Non-pigmented ciliary epithelial cell (primary cell): Measurements from ENCODE around the gene SHISA4.
"Not testable (repeated sequence)": the region's sequence is repeated elsewhere in the genome, so short reads cannot be mapped to it uniquely, and the experiment has no call there.

Experiments used
- DNase-seq: peaks from one replicate; pipeline ENCODE4 v3.0.0-alpha.2; 2010; ENCODE audit warnings: low read depth

SHISA4 gene, protein sequence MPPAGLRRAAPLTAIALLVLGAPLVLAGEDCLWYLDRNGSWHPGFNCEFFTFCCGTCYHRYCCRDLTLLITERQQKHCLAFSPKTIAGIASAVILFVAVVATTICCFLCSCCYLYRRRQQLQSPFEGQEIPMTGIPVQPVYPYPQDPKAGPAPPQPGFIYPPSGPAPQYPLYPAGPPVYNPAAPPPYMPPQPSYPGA

DNA sequence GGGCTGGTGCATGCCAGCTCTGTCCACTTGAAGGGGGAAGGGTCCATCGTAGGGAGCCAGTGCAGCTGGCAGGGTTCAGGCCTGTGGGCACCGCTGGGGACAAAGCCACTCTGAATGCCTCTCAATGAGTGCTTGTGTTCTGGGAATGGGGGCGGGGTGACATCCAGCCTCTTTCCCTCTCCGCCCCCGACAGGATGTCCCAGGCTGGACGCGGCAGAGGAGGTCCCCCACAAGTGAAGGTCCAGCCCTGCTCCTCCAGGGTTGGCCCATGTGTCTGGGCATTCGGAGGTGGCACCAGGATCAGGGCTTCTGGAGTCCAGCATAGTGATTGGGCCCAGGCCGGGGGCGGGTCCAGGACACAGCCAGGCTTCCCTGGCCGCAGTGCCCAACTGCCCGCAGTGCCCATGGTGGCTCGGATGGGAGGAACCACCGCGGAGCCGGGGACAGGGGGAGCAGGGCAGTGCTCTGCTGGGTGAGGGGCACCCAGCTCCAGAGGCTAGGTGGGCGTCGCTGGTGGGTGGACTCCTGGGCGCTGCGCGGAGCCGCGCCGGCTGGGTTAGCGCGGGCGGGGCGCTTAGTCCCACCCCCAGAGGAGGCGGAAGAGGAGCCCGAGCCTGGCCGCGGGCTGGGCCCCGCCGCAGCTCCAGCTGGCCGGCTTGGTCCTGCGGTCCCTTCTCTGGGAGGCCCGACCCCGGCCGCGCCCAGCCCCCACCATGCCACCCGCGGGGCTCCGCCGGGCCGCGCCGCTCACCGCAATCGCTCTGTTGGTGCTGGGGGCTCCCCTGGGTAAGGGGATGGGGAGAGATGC, at the start of gene SHISA4:
Gene SHISA4 (plus strand): TSS at position 617 of the 808 bp plus-strand sequence. CDS start 97 bp downstream, at position 714.
- no peak for DNase-seq

DNA sequence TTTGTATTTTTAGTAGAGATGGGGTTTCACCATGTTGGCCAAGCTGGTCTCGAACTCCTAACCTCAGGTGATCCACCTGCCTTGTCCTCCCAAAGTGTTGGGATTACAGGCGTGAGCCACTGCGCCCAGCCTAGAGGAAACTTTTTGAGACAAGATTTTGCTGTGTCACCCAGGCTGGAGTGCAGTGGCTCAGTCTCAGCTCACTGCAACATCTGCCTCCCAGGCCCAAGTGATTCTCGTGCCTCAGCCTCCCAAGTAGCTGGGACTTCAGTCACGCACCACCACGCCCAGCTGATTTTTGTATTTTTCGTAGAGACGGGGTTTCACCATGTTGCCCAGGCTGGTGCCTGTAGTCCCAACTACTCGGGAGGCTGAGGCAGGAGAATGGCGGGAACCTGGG, 49.6 kb upstream of the SHISA4 start:
- not testable (repeated sequence) for DNase-seq

- DNase-seq: no peak
These were observed 48.6 kb upstream of the SHISA4 start for GRCh38 chr1:201840055-201840454.

DNA sequence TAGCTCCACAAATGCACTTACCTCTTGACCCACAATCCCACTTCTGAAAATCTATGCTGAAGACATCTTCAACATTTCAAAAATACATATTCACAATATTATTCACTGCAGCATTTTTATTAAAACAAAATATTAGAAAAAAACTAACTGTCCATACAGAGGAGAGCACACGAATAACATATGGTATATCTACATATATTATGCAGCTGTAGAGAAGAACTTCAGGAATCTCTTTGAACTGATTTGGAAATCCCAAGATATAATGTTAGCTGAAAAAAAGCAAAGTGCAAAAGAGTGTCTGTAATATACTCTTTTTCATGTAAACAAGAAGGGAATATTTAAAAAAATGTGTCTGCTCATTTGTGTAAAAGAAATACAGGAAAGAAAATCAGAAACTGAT, 48.2 kb upstream of the SHISA4 start:
- DNase-seq: no peak

DNA sequence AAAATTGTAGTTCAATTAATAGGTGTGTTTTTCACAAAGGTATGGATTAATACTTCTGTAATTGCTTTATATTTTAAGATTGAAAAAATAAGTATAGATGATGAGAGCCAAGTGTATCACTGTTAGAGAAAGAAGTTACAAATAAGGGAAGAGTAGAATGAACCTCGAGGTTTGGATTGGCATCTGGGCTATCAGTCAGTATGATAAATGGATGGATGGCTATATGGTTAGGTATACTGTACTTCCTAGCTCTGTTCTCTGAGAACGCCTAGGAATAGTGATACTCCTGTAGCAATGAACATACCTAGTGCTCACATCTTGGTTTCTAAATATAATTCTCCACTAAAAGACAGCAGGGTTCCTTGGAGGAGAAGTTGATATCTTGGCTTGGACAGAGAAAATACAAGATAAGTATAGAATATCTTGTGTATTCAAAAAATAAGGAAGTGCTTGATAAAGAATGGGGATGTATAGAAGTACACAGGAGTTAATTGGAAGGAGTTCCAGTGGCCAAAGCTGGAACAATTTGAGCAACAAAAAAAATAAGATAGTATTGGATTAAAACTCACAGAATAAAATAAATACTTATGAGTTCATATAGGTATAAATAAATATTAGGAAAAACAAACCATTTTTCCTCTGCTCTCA, 47.3 kb upstream of the SHISA4 start:
- DNase-seq: no peak

DNA sequence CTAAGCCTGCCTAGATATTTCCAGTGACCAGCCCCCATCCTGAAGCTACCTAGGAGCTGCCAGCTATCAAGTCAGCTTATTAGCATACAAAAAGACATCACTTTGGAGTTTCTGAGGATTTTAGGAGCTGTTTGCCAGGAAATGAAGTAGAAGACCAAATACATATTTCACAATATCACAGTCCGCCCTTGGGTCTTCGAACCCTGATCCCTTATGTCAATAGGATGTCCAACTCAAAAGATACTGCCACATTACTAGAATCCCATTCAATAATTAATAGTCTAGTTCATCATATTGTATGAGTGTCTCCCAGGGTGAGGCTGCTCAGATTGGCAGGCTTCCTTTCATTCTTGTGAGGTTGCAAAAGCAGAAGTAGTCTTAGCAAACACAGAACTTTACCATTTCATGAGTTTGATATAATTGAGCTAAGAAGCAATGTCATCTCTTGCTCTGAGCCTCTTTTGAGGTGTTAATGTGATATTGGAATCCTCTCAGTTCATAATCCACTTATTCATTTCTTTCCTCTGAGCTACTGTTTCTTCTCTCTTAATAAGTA, 46.1 kb upstream of the SHISA4 start:
- no peak for DNase-seq

DNA sequence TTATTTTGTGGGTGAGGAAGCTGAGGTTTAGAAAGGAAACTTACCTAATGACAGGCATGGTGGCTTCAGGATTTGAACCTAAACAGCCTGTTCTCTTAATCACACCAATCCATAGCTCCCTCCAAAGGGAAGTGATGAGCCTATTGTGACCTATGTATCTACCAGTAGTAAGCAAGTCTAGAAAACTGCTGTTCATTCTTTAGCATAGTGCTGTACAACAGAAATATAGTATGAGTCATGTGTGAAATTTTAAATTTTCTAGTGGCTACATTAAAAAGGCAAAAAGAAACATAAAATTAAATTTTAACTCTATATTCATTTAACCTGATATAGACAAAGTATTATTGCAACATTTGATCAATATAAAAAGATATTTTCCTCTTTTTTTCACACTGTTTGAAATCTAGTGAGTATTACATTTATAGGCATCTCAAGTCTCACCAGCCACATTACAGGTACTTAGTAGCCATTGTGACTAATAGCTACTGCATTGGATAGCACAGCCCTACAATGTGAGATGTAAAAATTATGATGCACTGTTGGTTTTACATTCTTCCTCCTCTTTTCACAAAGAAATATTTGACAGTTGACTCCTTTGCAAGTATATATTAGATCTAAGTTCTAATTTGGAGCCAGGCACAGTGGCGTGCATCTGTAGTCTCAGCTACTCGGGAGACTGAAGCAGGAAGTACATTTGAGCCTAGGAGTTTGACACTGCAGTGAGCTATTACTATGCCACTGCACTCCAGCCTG, 43.2 kb upstream of the SHISA4 start:
- no peak for DNase-seq

- no peak for DNase-seq
These were observed 41.5 kb upstream of the SHISA4 start for GRCh38 chr1:201847150-201847549.

DNA sequence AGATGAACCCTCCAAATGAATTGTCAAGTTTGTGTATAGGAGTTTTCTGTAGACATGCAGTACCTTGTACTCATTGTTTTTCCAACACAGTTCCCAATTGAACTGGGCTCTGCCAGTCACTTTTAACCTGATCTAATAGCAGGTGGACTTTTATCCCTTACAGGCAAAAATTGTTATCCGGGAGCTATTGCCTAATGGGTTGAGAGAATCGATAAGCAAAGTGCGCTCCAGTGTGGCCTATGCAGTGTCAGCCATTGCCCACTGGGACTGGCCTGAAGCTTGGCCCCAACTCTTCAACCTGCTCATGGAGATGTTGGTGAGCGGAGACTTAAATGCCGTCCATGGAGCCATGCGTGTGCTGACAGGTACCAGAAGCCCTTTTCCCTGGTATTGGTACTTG, 40.5 kb upstream of the SHISA4 start:
- DNase-seq: no peak

DNA sequence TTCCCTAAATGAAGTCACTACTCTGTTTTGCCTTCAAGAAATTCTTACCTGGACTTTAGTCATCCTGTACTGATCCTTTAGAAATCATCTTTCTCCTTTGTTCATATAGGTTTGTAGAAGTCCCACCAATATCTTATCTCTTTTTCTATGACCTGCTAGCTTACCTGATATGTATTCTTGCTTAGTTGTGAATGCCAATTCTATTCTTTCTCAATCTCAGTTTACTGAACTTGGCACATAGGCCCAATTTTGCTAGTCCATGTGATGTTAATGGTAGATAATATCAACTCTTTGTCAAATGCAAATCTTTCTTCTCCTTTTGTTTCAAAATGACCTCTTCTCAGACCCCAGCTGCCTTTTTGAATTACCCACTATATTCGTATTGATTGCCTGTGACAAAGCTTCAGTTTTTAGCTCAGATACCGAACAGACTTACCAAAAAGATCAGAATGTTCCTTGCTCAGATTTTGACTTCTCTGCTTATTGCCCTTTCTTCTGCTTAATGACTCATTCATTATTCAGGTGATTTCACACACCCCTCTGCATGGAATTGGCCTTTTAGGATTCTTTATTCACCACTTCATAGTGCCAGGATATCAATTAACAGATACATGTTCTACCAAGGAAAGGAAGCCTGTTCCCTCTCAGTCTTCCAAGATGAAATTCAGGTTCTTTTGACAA, 39.2 kb upstream of the SHISA4 start:
- no peak for DNase-seq

DNA sequence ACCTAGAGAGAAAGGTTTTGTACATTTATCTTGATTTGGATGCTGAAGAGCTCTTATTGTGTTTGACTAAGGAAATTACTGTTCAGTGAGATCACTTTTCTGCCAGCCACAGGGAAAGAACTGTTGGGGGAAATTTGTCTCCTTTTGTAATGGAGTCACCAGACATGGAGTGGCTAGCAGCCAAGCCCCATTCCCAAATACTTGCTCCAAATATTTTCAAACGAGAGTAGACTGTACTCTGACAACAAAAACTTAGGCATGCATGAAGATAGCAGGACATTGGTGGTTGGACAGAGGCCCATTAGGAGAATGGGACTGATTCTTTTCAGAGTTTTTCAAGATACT, 38.7 kb upstream of the SHISA4 start:
- peak; percentile 74 for DNase-seq

GRCh38 chr1:201851949-201852348, 36.7 kb upstream of the SHISA4 start:
- DNase-seq: no peak

GRCh38 chr1:201856722-201857121, 32.0 kb upstream of the SHISA4 start:
- not testable (repeated sequence) for DNase-seq

DNA sequence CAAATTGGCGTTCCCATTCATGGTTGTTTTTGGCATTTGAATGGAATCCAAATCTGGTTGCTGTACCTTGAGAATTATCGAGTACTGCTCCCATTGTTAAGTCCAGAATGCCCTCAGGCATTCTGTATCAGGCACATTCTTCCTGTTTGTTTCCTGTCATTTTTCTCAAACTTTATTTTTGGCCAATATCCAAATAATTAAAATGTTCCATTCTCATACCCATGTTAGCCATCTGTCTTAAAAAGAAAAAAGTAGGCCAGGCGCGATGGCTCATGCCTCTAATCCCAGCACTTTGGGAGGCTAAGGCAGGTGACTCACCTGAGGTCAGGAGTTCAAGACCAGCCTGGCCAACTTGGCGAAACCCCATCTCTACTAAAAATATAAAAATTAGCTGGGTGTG, 29.3 kb upstream of the SHISA4 start:
- DNase-seq: no peak

DNA sequence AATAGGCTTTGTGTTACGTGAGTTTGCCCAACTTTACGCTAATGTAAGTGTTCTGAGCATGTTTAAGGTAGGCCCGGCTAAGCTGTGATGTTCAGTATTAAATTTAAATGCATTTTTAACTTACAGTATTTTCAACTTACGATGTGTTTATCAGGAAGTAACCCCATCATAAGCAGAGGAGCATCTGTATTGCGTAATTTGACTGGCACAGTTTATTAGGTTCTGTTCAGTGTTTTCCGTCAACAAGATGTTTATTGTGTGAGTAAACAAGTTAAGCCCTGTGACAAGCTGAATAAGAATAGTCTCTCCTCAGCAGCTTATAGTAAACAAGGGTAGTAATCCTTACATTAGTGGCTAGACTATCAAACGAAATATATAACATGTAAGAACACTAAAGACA, 27.2 kb upstream of the SHISA4 start:
- DNase-seq: no peak

GRCh38 chr1:201870397-201870796, 18.3 kb upstream of the SHISA4 start:
- DNase-seq: no peak

DNA sequence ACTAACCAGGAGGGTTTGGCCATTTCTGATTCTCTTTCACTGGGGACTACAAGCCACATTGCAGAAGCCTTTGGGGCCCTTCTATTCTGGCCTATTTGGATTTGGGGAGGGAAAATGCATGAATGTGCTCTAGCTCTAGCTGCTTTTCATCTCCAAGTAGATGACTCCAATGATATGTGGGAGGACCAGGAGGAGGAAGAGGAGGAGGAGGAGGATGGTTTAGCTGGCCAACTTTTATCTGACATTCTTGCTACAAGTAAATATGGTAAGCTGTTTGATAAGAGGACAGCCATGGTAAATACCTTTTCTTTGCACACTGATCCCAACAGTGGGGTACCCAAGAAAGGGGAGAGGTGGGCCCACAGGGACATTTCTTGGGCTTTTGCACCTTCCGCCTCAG, 14.0 kb upstream of the SHISA4 start:
- no peak for DNase-seq

DNA sequence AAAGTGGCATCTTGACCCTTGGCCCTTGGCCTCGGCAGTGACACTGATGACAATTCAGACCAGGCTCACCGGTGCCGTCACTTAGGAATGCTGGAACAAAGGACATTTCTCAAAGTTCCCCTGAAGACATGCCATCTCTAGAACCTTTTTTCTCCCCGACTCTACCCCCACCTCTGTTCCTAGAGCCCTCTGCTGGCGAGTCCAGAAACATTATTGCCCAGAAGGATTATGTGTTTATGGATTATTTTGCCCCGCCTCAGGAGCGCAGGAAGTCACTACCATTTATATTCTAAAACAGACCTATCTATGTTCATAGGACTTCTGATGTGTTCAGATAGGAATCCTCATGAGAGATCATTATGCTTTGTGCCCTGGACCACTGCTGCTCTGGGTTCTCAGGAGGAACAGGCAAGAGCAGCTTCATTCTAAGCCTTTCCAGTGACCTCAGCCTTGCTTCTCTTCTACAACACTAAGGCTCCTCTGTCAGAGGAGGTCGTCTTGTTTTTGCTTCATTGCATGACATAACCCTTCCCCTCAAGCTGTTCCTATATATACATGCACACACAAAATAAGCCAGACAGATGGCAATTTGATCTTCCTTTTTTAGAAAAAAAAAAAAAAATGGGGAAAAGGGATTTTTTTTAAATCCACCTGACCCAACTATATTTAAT, 12.4 kb upstream of the SHISA4 start:
- no peak for DNase-seq

DNA sequence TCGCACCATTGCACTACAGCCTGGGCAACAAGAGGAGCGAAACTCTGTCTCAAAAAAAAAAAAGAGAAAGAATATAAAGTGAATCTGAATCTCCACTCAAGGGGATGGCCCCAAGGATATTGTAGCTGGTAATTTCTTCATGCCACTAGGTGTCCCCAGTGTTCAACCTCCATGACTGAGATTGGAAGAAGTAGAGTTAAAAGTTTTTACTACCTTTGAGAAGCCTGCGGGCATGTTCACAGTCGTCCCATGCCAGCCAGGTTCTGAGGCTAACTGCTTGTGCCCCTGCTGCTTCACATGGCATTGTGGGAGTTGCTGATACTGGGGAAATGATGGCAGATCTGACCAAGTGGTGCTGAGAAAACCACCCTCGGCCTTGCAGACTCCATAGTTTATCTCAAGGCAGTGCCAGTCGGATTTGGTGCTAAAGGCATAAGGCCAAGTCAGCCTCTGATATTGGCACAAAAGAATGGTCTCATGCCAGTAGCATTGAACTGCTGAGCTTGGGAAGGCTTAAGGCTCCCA, 10.8 kb upstream of the SHISA4 start:
- no peak for DNase-seq

DNA sequence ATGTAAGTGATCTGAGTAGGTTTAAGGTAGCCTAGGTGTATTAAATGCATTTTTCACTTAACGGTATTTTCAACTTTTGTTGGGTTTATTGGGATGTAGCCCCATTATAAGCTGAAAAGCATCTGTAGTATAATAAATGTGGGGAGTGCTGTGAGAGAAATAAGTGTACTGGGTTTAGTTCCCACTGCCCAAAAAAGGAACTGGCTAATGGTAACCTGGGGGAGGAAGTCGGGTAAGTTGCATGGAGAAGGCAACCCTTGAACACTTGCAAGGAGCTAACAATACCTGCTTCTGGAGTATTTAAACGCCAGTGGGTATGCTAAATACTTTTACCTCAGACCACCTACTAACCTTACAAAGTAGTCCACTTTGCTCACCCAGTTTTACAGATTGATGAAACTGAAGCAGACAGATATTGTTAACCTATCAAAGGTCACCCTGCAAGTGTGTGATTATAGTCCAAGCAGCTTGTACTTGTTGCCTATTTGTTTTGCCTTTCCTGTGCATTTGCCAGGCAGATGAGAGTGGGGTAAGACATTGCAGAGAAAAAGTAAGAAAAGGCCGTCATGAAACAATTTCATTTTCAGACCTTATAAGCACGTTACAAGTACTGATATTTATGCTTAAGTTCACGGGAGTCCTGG, 7.6 kb upstream of the SHISA4 start:
- no peak for DNase-seq
